IMR-90 (cell line): ENCODE measurements around the gene DEPDC5.

Experiments used
- CEBPB ChIP-seq: IDR thresholded peaks from 2 replicates; pipeline ENCODE4 v1.6.1; 2012; ENCODE audit warnings: low read depth, low read length, improper control_type of control experiment
- MXI1 ChIP-seq: IDR thresholded peaks from 2 replicates; pipeline ENCODE4 v1.6.1; 2012; ENCODE audit warnings: low read depth, mild to moderate bottlenecking, low read length, moderate library complexity, borderline replicate concordance
- NFE2L2 ChIP-seq: fragments of 150-350 bp; IDR thresholded peaks from 2 replicates; pipeline ENCODE4 v1.6.1; 2016; ENCODE audit warnings: low read depth, mild to moderate bottlenecking, low read length
- POLR2A ChIP-seq: IDR thresholded peaks from 2 replicates; pipeline ENCODE4 v1.6.1; 2012; ENCODE audit warnings: mild to moderate bottlenecking, low read depth, low read length
- RAD21 ChIP-seq: IDR thresholded peaks from 2 replicates; pipeline ENCODE4 v1.6.1; 2012; ENCODE audit warnings: low read length, improper control_type of control experiment
- RCOR1 ChIP-seq: IDR thresholded peaks from 2 replicates; pipeline ENCODE4 v1.6.1; 2012; ENCODE audit warnings: mild to moderate bottlenecking, low read length, improper control_type of control experiment; ENCODE audit not compliant: insufficient replicate concordance
- SMC3 ChIP-seq: fragments of 150-350 bp; IDR thresholded peaks from 2 replicates; pipeline ENCODE4 v1.6.1; 2016; ENCODE audit warnings: low read depth, mild to moderate bottlenecking, antibody characterized with exemption, low read length, moderate library complexity
- TF ChIP-seq, protein P1 (sequence below): conservative IDR thresholded peaks from 2 replicates; pipeline ENCODE4 v1.5.1; 2012; ENCODE audit warnings: mild to moderate bottlenecking, low read depth, low read length, improper control_type of control experiment
- TF ChIP-seq, protein P2 (sequence below): fragments of 150-350 bp; IDR thresholded peaks from 2 replicates; pipeline ENCODE4 v1.6.1; 2016; ENCODE audit warnings: low read depth, mild to moderate bottlenecking, low read length, moderate library complexity, borderline replicate concordance
- TF ChIP-seq, protein P3 (sequence below): fragments of 150-350 bp; IDR thresholded peaks from 2 replicates; pipeline ENCODE4 v1.6.1; 2017; ENCODE audit warnings: mild to moderate bottlenecking, antibody characterized with exemption, low read length, low read depth

DNA sequence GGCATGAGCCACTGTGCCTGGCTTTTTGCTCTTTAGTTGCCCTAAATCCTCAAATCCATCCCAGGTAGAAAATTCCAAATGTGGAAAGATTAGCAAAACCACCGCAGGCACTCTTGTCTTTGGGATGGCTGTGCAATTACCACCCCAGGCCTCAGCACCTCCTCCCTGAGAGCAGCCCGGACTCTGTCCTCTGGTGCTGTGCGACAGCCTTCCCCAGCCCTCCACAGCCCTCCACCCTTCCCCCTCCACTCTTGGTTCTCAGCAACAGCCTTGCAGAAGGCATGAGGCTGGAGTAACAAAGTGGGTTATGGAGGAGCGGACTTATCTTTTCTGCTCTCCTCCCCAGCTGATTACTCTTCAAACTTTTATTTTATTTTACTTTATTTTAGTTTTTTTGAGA is 145.8 kb downstream of the DEPDC5 start:
- TF ChIP-seq, protein P1, sequence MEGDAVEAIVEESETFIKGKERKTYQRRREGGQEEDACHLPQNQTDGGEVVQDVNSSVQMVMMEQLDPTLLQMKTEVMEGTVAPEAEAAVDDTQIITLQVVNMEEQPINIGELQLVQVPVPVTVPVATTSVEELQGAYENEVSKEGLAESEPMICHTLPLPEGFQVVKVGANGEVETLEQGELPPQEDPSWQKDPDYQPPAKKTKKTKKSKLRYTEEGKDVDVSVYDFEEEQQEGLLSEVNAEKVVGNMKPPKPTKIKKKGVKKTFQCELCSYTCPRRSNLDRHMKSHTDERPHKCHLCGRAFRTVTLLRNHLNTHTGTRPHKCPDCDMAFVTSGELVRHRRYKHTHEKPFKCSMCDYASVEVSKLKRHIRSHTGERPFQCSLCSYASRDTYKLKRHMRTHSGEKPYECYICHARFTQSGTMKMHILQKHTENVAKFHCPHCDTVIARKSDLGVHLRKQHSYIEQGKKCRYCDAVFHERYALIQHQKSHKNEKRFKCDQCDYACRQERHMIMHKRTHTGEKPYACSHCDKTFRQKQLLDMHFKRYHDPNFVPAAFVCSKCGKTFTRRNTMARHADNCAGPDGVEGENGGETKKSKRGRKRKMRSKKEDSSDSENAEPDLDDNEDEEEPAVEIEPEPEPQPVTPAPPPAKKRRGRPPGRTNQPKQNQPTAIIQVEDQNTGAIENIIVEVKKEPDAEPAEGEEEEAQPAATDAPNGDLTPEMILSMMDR = no peak
- no peak for TF ChIP-seq POLR2A
- no peak for TF ChIP-seq RCOR1
- no peak for TF ChIP-seq CEBPB
- TF ChIP-seq SMC3 = no peak
- TF ChIP-seq, protein P2, sequence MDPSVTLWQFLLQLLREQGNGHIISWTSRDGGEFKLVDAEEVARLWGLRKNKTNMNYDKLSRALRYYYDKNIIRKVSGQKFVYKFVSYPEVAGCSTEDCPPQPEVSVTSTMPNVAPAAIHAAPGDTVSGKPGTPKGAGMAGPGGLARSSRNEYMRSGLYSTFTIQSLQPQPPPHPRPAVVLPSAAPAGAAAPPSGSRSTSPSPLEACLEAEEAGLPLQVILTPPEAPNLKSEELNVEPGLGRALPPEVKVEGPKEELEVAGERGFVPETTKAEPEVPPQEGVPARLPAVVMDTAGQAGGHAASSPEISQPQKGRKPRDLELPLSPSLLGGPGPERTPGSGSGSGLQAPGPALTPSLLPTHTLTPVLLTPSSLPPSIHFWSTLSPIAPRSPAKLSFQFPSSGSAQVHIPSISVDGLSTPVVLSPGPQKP = no peak
- TF ChIP-seq, protein P3, sequence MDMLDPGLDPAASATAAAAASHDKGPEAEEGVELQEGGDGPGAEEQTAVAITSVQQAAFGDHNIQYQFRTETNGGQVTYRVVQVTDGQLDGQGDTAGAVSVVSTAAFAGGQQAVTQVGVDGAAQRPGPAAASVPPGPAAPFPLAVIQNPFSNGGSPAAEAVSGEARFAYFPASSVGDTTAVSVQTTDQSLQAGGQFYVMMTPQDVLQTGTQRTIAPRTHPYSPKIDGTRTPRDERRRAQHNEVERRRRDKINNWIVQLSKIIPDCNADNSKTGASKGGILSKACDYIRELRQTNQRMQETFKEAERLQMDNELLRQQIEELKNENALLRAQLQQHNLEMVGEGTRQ = no peak
- TF ChIP-seq MXI1 = no peak
- TF ChIP-seq RAD21 = no peak
- TF ChIP-seq NFE2L2 = no peak
